Uterus (tissue), 2 donors: ENCODE data around the gene SCN3A.

ENCODE experiments used
- POLR2A ChIP-seq, 2 donors: fragments of 450-650 bp; IDR thresholded peaks; one replicate each; pipeline ENCODE4 v1.6.1; 2016; ENCODE audit warnings: antibody characterized with exemption in 2 of 2, mild to moderate bottlenecking in 1 of 2, moderate library complexity in 1 of 2
- TF ChIP-seq, protein P1 (sequence below), 4 experiments: fragments of 200-600 bp in 2 of 4; fragments of 450-650 bp in 2 of 4; sonication (generic) in 2 of 4; IDR thresholded peaks; one replicate each; pipeline ENCODE4 v1.5.1; 2016 to 2019; ENCODE audit warnings: antibody characterized with exemption in 4 of 4, mild to moderate bottlenecking in 2 of 4, moderate library complexity in 1 of 4

DNA sequence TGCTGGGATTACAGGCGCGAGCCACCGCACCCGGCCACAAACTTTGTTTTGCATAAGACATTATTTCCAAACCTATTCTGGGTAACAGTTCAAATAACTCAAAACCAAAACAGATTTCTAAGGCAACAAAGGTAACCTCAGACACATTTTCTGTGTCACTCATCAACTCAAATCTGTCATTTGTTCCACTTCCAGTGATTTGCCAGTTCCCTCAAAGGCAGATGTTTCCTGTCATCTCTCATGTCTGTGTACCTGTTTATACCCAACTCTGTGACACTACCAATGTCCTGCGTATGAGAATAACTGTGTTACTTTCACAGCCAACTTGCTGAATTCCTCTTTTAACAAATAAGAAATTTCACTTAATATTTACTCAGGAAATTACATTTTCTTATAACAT is 54.4 kb downstream of the SCN3A start:
- TF ChIP-seq, protein P1, sequence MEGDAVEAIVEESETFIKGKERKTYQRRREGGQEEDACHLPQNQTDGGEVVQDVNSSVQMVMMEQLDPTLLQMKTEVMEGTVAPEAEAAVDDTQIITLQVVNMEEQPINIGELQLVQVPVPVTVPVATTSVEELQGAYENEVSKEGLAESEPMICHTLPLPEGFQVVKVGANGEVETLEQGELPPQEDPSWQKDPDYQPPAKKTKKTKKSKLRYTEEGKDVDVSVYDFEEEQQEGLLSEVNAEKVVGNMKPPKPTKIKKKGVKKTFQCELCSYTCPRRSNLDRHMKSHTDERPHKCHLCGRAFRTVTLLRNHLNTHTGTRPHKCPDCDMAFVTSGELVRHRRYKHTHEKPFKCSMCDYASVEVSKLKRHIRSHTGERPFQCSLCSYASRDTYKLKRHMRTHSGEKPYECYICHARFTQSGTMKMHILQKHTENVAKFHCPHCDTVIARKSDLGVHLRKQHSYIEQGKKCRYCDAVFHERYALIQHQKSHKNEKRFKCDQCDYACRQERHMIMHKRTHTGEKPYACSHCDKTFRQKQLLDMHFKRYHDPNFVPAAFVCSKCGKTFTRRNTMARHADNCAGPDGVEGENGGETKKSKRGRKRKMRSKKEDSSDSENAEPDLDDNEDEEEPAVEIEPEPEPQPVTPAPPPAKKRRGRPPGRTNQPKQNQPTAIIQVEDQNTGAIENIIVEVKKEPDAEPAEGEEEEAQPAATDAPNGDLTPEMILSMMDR (IDR thresholded peaks at IDR 0.05), result no peak
- TF ChIP-seq POLR2A (IDR thresholded peaks at IDR 0.05), result no peak
